Breast epithelium (tissue), 4 donors: Measurements from ENCODE around the gene TMEM253. TPM values are rescaled to one million over a fixed set of nuclear protein-coding genes. Genes with fewer than 3 reads are reported as not detected.

Experiments used
- DNase-seq, 2 donors: peaks; one replicate each; pipeline ENCODE4 v3.0.0-alpha.2; 2019; ENCODE audit warnings: low spot score in 2 of 2
- H3K27ac ChIP-seq, 2 donors: fragments of 200-600 bp; sonication (generic) in 1 of 2; one replicate each; pipeline ENCODE4 v1.5.1; 2016 to 2019; ENCODE audit warnings: mild to moderate bottlenecking in 1 of 2
- H3K27me3 ChIP-seq, 2 donors: fragments of 200-600 bp; sonication (generic) in 1 of 2; one replicate each; pipeline versions ENCODE4 v1.5.1 to v1.6.0; 2017 to 2019; ENCODE audit warnings: control low read depth in 1 of 2, mild to moderate bottlenecking in 1 of 2
- H3K36me3 ChIP-seq: fragments of 200-600 bp; one replicate; pipeline ENCODE4 v1.5.1; 2019
- H3K4me1 ChIP-seq, 2 donors: fragments of 200-600 bp; sonication (generic); one replicate each; pipeline ENCODE4 v1.5.1; 2016 to 2019; ENCODE audit warnings: control low read depth in 1 of 2
- H3K4me3 ChIP-seq, 3 donors: fragments of 200-600 bp; sonication (generic); 1 replicate in 2 of 3; 2 replicates in 1 of 3; pipeline ENCODE4 v1.5.1; 2016 to 2019; ENCODE audit warnings: mild to moderate bottlenecking in 3 of 3, moderate library complexity in 2 of 3
- H3K9me3 ChIP-seq, 2 donors: fragments of 200-600 bp; sonication (generic) in 1 of 2; one replicate each; pipeline ENCODE4 v1.5.1; 2016 to 2019; ENCODE audit warnings: control low read depth in 1 of 2
- POLR2A ChIP-seq: fragments of 450-650 bp; IDR thresholded peaks from one replicate; pipeline ENCODE4 v1.6.1; 2016; ENCODE audit warnings: antibody characterized with exemption, mild to moderate bottlenecking, moderate library complexity
- POLR2AphosphoS5 ChIP-seq, 3 donors: sonication (generic); formaldehyde crosslinking; IDR thresholded peaks; one replicate each; pipeline ENCODE4 v1.6.1; 2017; ENCODE audit warnings: antibody characterized with exemption in 3 of 3
- intact Hi-C: fragments of 100-400 bp; cut with DNase I; formaldehyde crosslinking; loops from one replicate; pipeline ENCODE4 v1.15.1; 2023; ENCODE audit warnings: low total_unique reads
- total RNA-seq, 3 donors: library from RNA; depleted of rRNA; stranded (reverse); fragments of >200 nt; gene quantifications; one replicate each; pipeline ENCODE4 v1.1.0, GENCODE V29; 2016
- TF ChIP-seq, protein P1 (sequence below), 3 donors: fragments of 450-650 bp; IDR thresholded peaks; one replicate each; pipeline ENCODE4 v1.5.1; 2016 to 2017; ENCODE audit warnings: antibody characterized with exemption in 3 of 3, mild to moderate bottlenecking in 3 of 3, moderate library complexity in 3 of 3

TMEM253 gene
- total RNA-seq, 3 donors from 2014 or later, result 0.44 to 1.3 (median 0.98) TPM

DNA sequence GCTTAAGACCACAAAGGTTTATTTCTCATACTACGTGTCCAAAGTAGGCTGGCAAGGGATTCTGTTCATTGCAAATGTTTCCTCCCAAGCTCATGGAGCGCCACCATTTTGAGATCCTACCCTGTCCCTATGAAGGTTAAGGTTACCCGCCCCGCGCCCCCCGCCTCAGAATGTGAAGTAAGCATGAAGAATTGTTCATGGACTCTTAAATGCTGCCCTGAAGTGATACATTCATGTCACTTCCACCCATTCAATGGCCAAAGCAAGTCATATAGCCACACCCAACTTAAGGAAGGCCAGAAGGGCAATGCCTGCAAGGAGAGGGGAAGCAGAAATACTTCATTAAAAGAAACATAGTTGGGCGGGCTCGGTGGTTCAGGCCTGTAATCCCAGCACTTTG lies 4.2 kb downstream of the TMEM253 start:
- peaks cover 8 to 17% of the 10 kb centered on the region in 2 donors for H3K4me1 ChIP-seq
- peak in 1 of 2 donors; percentile 10 for DNase-seq
- no peak for TF ChIP-seq POLR2AphosphoS5 (IDR thresholded peaks at IDR 0.05)
- no peak for TF ChIP-seq POLR2A
- TF ChIP-seq, protein P1, sequence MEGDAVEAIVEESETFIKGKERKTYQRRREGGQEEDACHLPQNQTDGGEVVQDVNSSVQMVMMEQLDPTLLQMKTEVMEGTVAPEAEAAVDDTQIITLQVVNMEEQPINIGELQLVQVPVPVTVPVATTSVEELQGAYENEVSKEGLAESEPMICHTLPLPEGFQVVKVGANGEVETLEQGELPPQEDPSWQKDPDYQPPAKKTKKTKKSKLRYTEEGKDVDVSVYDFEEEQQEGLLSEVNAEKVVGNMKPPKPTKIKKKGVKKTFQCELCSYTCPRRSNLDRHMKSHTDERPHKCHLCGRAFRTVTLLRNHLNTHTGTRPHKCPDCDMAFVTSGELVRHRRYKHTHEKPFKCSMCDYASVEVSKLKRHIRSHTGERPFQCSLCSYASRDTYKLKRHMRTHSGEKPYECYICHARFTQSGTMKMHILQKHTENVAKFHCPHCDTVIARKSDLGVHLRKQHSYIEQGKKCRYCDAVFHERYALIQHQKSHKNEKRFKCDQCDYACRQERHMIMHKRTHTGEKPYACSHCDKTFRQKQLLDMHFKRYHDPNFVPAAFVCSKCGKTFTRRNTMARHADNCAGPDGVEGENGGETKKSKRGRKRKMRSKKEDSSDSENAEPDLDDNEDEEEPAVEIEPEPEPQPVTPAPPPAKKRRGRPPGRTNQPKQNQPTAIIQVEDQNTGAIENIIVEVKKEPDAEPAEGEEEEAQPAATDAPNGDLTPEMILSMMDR (IDR thresholded peaks at IDR 0.05), result no peak
- intact Hi-C loops, result no loop called here
- H3K9me3 ChIP-seq, result no peaks in the 10 kb centered on the region
- no peaks in the 10 kb centered on the region for H3K36me3 ChIP-seq
- no peaks in the 10 kb centered on the region for H3K27me3 ChIP-seq
- H3K4me3 ChIP-seq, result no peak overlapping the region
- peak overlapping the region; percentile 98 to 99 for H3K27ac ChIP-seq

- TF ChIP-seq, protein P1 (IDR thresholded peaks at IDR 0.05), result no peak
- TF ChIP-seq POLR2AphosphoS5 (IDR thresholded peaks at IDR 0.05) (no peak), POLR2A (no peak)
- H3K27ac ChIP-seq, result peak overlapping the region; percentile 98 to 99
- intact Hi-C loops, result no loop called here
Observed at GRCh38 chr14:21106176-21106497, 5.3 kb downstream of the TMEM253 start.

GRCh38 chr14:21106498-21107282 lies 5.8 kb downstream of the TMEM253 start:
- H3K9me3 ChIP-seq, result no peaks in the 10 kb centered on the region
- H3K36me3 ChIP-seq, result no peaks in the 10 kb centered on the region
- peaks cover 8 to 17% of the 10 kb centered on the region in 2 donors for H3K4me1 ChIP-seq
- DNase-seq, result peak; percentile 77 to 82
- intact Hi-C loops, result no loop called here
- H3K27me3 ChIP-seq, result no peaks in the 10 kb centered on the region
- H3K27ac ChIP-seq, result peak overlapping the region; percentile 71 to 99
- H3K4me3 ChIP-seq, result peak overlapping the region in 1 of 3 donors; percentile 42
- TF ChIP-seq POLR2AphosphoS5 (IDR thresholded peaks at IDR 0.05) (peak in 2 of 3 donors; percentile 30 to 38), POLR2A (no peak)
- TF ChIP-seq, protein P1 (IDR thresholded peaks at IDR 0.05), result peak; percentile 66 to 87 (median 76)

More at GRCh38 chr14:21106176-21106497, 5.3 kb downstream of the TMEM253 start:
- no peaks in the 10 kb centered on the region for H3K27me3 ChIP-seq
- H3K4me3 ChIP-seq, result peak overlapping the region in 1 of 3 donors; percentile 42
- H3K4me1 ChIP-seq, result peaks cover 8 to 17% of the 10 kb centered on the region in 2 donors
- H3K9me3 ChIP-seq, result no peaks in the 10 kb centered on the region
- no peak for DNase-seq
- H3K36me3 ChIP-seq, result no peaks in the 10 kb centered on the region

GRCh38 chr14:21107283-21107800 lies 6.5 kb downstream of the TMEM253 start:
- H3K27ac ChIP-seq, result peak overlapping the region; percentile 71 to 99
- intact Hi-C loops, result no loop called here

More at GRCh38 chr14:21107283-21107800, 6.5 kb downstream of the TMEM253 start:
- no peak for DNase-seq
- no peaks in the 10 kb centered on the region for H3K27me3 ChIP-seq
- no peak overlapping the region for H3K4me3 ChIP-seq
- H3K36me3 ChIP-seq, result no peaks in the 10 kb centered on the region
- H3K9me3 ChIP-seq, result no peaks in the 10 kb centered on the region
- TF ChIP-seq POLR2A (no peak), POLR2AphosphoS5 (IDR thresholded peaks at IDR 0.05) (no peak)
- TF ChIP-seq, protein P1 (IDR thresholded peaks at IDR 0.05), result no peak
- H3K4me1 ChIP-seq, result peaks cover 8 to 17% of the 10 kb centered on the region in 2 donors
